ENCODE data around the gene AKIP1. TPM values are rescaled to one million over a fixed set of nuclear protein-coding genes. Genes with fewer than 3 reads are reported as not detected.
A peak's percentile ranks its signal among the peaks of the same experiment; 100 is the strongest.
"Not testable (repeated sequence)": the region's sequence is repeated elsewhere in the genome, so short reads cannot be mapped to it uniquely, and the experiment has no call there.

Gene AKIP1
- total and polyA plus RNA-seq, 4 donors = 9.3 to 12.3 (median 9.9) TPM

- TF ChIP-seq HNF4A (conservative IDR thresholded peaks at IDR 0.05) = no peak
- TF ChIP-seq YY1 (IDR thresholded peaks at IDR 0.05) = no peak
- TF ChIP-seq TAF1 (conservative IDR thresholded peaks at IDR 0.05) = no peak
- TF ChIP-seq NR2F2 (IDR thresholded peaks at IDR 0.05) = no peak
- TF ChIP-seq JUND (IDR thresholded peaks at IDR 0.05) = no peak
Measured at GRCh38 chr11:8871962-8872361, 39.0 kb upstream of the AKIP1 start (continued).

DNA sequence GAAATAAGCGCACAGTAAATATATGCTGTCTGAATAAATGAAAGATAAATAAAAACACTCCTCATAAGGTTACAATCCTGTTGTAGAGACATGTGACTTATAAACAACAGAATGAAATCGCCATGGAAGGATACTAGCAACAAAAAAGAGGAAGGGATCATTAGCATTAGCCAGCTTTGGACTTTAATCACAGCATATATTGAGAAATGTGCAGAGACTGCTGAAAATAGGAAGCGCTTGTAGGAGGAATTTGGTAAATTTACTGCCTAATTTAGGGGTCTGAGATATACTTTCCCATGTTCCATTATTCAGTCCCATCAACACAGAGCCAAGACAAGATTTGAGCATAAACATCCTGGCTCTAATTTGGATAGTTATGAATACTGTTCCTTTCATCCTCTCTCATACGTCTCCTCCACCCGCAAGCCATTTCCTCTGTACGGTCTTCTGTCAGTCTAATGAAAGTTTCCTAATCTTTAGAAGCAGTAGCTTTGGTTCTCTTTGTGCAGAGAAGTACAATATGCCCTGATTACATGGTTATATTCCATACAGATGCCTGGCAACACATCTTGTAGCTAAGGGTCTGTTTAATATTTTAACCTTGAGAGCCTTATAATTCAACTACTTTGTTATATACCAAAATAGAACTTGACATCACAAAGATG, 37.1 kb upstream of the AKIP1 start:
- H3K9me3 ChIP-seq (ENCODE audit: control insufficient read depth in 4 of 4, low read length in 3 of 4) = no peaks in the 10 kb centered on the region
- H3K9ac ChIP-seq (ENCODE audit: low read depth in 1 of 2, low read length in 2 of 2) = no peak overlapping the region
- H3K4me1 ChIP-seq (ENCODE audit: control insufficient read depth in 4 of 4, insufficient read depth in 4 of 4, low read length in 3 of 4) = peaks cover 0 to 9% (median 6%) of the 10 kb centered on the region in 4 donors
- no peak overlapping the region for H3K27ac ChIP-seq (ENCODE audit: low read depth in 1 of 2, low read length in 2 of 2)
- H3K27me3 ChIP-seq (ENCODE audit: control insufficient read depth in 4 of 4, insufficient read depth in 4 of 4, low read length in 3 of 4) = no peaks in the 10 kb centered on the region
- DNase-seq (ENCODE audit: low spot score) = no peak
- no peaks in the 10 kb centered on the region for H3K36me3 ChIP-seq (ENCODE audit: control insufficient read depth in 4 of 4, insufficient read depth in 3 of 4, low read depth in 1 of 4, low read length in 3 of 4)
- WGBS = 69% methylated on average over 6 of the region's 6 CpGs
- H3K4me3 ChIP-seq (ENCODE audit: low read depth in 1 of 3, low read length in 3 of 3) = no peak overlapping the region
- peak; percentile 8 for TF ChIP-seq SP1 (IDR thresholded peaks at IDR 0.05)
- TF ChIP-seq RXRA (IDR thresholded peaks at IDR 0.05) = no peak

DNA sequence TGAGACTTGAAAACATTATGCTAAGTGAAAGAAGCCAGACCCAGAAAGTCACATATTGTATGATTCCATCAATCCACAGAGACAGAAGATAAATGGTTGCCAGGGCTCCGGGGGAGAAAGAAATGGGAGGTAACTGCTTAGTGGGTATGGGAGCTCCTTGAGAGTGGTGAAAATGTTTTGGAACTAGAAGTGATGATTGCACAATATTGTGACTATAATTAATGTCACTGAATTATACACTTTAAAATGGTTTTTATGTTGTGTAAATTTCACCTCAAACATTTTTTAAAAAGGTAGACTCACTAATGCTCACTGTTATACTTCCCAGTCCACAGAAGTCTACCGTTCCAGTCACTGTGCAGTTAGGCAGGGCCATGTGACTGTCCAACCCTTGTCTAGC, 32.2 kb upstream of the AKIP1 start:
- no peak overlapping the region for H3K4me3 ChIP-seq (ENCODE audit: low read depth in 1 of 3, low read length in 3 of 3)
- WGBS = 92% methylated on average over 2 of the region's 2 CpGs
- no peak overlapping the region for H3K27ac ChIP-seq (ENCODE audit: low read depth in 1 of 2, low read length in 2 of 2)
- H3K4me1 ChIP-seq (ENCODE audit: control insufficient read depth in 4 of 4, insufficient read depth in 4 of 4, low read length in 3 of 4) = no peaks in the 10 kb centered on the region
- H3K9me3 ChIP-seq (ENCODE audit: control insufficient read depth in 4 of 4, low read length in 3 of 4) = no peaks in the 10 kb centered on the region
- no peaks in the 10 kb centered on the region for H3K36me3 ChIP-seq (ENCODE audit: control insufficient read depth in 4 of 4, insufficient read depth in 3 of 4, low read depth in 1 of 4, low read length in 3 of 4)
- no peaks in the 10 kb centered on the region for H3K27me3 ChIP-seq (ENCODE audit: control insufficient read depth in 4 of 4, insufficient read depth in 4 of 4, low read length in 3 of 4)
- TF ChIP-seq, protein P1, sequence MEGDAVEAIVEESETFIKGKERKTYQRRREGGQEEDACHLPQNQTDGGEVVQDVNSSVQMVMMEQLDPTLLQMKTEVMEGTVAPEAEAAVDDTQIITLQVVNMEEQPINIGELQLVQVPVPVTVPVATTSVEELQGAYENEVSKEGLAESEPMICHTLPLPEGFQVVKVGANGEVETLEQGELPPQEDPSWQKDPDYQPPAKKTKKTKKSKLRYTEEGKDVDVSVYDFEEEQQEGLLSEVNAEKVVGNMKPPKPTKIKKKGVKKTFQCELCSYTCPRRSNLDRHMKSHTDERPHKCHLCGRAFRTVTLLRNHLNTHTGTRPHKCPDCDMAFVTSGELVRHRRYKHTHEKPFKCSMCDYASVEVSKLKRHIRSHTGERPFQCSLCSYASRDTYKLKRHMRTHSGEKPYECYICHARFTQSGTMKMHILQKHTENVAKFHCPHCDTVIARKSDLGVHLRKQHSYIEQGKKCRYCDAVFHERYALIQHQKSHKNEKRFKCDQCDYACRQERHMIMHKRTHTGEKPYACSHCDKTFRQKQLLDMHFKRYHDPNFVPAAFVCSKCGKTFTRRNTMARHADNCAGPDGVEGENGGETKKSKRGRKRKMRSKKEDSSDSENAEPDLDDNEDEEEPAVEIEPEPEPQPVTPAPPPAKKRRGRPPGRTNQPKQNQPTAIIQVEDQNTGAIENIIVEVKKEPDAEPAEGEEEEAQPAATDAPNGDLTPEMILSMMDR (IDR thresholded peaks at IDR 0.05; ENCODE audit: low read depth, low read length, missing input control) = no peak
- TF ChIP-seq, protein P2, sequence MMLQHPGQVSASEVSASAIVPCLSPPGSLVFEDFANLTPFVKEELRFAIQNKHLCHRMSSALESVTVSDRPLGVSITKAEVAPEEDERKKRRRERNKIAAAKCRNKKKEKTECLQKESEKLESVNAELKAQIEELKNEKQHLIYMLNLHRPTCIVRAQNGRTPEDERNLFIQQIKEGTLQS (IDR thresholded peaks at IDR 0.05) = no peak
- TF ChIP-seq RAD21 (IDR thresholded peaks at IDR 0.05) (no peak), REST (IDR thresholded peaks at IDR 0.05) (no peak), HNF4A (conservative IDR thresholded peaks at IDR 0.05) (no peak), TAF1 (conservative IDR thresholded peaks at IDR 0.05) (no peak), FOXA2 (IDR thresholded peaks at IDR 0.05) (no peak), EGR1 (IDR thresholded peaks at IDR 0.05; ENCODE audit: low read depth in 2 of 2) (no peak)
- DNase-seq (ENCODE audit: low spot score) = no peak
- H3K9ac ChIP-seq (ENCODE audit: low read depth in 1 of 2, low read length in 2 of 2) = no peak overlapping the region

- not testable (repeated sequence) for H3K36me3 ChIP-seq (ENCODE audit: control insufficient read depth in 4 of 4, insufficient read depth in 3 of 4, low read depth in 1 of 4, low read length in 3 of 4); H3K4me3 ChIP-seq (ENCODE audit: low read depth in 1 of 3, low read length in 3 of 3); H3K4me1 ChIP-seq (ENCODE audit: control insufficient read depth in 4 of 4, insufficient read depth in 4 of 4, low read length in 3 of 4); H3K9ac ChIP-seq (ENCODE audit: low read depth in 1 of 2, low read length in 2 of 2); DNase-seq (ENCODE audit: low spot score); H3K27ac ChIP-seq (ENCODE audit: low read depth in 1 of 2, low read length in 2 of 2); H3K9me3 ChIP-seq (ENCODE audit: control insufficient read depth in 4 of 4, low read length in 3 of 4); H3K27me3 ChIP-seq (ENCODE audit: control insufficient read depth in 4 of 4, insufficient read depth in 4 of 4, low read length in 3 of 4)
- 86% methylated on average over 7 of the region's 7 CpGs for WGBS
Measured at GRCh38 chr11:8881585-8881984, 29.4 kb upstream of the AKIP1 start.
